ENCODE measurements around the gene ZNF316. TPM values are rescaled to one million over a fixed set of nuclear protein-coding genes. Genes with fewer than 3 reads are reported as not detected.

The ZNF316 gene
- total RNA-seq, 1 donor from 2014 or later: 59.7 TPM

DNA sequence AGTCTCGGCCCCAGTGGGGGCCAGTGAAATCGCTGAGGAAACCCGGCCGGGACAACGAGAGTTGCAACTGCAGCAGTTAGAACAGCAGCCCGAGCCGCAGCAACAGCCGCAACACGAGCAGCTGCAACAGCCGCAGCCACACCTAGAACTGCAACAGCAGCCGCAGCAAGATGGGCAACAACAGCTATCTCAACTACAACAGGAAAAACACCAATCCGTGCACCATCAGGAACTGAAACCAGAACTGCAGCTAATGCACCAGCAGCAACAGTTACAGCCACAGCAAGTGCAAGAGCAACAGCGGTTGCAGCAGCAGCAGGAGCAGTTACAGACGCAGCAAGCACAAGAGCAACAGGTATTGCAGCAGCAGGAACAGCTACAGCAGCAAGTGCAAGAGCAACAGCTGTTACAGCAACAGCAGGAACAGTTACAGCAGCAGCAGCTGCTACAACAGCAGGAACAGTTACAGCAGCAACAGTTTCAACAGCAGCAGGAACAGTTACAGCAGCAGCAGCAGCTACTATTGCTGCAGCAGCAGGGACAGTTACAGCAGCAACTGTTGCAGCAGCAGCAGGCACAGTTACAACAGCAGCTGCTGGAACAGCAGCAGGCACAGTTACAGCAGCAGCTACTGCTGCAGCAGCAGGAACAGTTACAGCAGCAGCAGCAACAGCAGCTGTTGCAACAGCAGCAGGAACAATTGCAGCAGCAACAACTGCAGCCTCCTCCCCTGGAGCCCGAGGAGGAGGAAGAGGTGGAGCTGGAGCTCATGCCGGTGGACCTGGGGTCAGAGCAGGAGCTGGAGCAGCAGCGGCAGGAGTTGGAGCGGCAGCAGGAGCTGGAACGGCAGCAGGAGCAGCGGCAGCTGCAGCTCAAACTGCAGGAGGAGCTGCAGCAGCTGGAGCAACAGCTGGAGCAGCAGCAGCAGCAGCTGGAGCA lies 15.7 kb upstream of the ZNF316 start:
- Mint-ChIP-seq H3K27me3 (no peaks in the 10 kb centered on the region), H3K27ac (no peak overlapping the region), H3K36me3 (ENCODE audit: insufficient read depth) (peaks cover 11% of the 10 kb centered on the region), H3K4me1 (ENCODE audit: low read depth) (no peaks in the 10 kb centered on the region), H3K4me3 (ENCODE audit: low read depth) (no peak overlapping the region), H3K9me3 (ENCODE audit: low read depth) (no peaks in the 10 kb centered on the region)
- DNase-seq (ENCODE audit: low spot score, unreplicated experiment): no peak
- TF ChIP-seq, protein P1, sequence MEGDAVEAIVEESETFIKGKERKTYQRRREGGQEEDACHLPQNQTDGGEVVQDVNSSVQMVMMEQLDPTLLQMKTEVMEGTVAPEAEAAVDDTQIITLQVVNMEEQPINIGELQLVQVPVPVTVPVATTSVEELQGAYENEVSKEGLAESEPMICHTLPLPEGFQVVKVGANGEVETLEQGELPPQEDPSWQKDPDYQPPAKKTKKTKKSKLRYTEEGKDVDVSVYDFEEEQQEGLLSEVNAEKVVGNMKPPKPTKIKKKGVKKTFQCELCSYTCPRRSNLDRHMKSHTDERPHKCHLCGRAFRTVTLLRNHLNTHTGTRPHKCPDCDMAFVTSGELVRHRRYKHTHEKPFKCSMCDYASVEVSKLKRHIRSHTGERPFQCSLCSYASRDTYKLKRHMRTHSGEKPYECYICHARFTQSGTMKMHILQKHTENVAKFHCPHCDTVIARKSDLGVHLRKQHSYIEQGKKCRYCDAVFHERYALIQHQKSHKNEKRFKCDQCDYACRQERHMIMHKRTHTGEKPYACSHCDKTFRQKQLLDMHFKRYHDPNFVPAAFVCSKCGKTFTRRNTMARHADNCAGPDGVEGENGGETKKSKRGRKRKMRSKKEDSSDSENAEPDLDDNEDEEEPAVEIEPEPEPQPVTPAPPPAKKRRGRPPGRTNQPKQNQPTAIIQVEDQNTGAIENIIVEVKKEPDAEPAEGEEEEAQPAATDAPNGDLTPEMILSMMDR (IDR thresholded peaks at IDR 0.05; ENCODE audit: unreplicated experiment): no peak

DNA sequence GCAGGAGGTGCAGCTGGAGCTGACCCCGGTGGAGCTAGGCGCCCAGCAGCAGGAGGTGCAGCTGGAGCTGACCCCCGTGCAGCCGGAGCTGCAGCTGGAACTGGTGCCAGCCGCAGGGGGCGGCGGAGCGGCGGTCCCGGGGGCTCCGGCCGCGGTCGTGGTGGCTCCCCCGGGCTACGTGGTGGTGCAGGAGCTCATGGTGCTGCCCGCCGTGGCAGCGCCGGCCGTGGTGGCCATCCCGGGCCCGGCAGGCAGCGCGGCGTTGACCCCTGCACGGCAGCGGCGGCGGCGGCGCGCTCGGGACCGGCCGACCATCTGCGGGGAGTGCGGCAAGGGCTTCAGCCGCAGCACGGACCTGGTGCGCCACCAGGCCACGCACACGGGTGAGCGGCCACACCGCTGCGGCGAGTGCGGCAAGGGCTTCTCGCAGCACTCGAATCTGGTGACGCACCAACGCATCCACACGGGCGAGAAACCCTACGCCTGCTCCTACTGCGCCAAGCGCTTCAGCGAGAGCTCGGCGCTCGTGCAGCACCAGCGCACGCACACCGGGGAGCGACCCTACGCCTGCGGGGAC lies 14.9 kb upstream of the ZNF316 start:
- TF ChIP-seq, protein P1 (IDR thresholded peaks at IDR 0.05; ENCODE audit: unreplicated experiment): no peak

DNA sequence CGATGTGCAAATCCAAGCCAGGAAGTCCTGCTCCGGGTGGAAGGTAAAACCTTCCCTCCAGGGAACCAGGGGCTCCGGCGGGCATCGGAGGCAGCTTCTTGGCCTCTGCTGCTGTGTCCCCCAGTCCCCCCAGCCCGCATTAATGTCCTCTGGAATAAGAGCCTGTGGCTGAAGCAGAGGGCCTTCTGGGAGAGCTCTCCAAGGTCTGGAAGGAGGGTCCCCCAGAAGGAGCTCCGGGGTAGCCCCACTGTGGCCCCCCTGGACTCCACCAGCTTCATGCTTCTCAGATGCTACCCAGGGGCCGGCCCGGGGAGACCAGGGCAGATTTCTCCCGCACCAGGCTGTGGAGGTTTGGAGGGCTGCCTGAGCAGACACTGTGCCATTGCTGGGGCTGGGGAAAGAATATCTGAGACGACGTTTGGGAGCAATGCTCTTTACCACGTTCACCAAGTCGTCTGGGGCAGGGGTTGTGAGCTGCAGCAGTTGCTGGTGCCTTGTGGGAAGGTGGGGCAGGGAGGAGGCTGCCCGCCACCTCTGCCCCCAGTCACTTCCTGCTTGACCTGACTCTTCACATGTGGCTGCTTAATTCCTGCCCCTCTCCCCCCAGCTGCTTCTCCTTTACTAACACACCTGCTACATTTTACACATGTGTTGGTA lies 13.4 kb upstream of the ZNF316 start:
- Mint-ChIP-seq H3K4me1 (ENCODE audit: low read depth) (no peaks in the 10 kb centered on the region), H3K9me3 (ENCODE audit: low read depth) (no peaks in the 10 kb centered on the region)

More for the DNA sequence above, 14.9 kb upstream of the ZNF316 start:
- Mint-ChIP-seq H3K9me3 (ENCODE audit: low read depth) (no peaks in the 10 kb centered on the region), H3K4me1 (ENCODE audit: low read depth) (no peaks in the 10 kb centered on the region), H3K36me3 (ENCODE audit: insufficient read depth) (peaks cover 12% of the 10 kb centered on the region), H3K27me3 (no peaks in the 10 kb centered on the region), H3K4me3 (ENCODE audit: low read depth) (no peak overlapping the region), H3K27ac (no peak overlapping the region)
- DNase-seq (ENCODE audit: low spot score, unreplicated experiment): no peak

DNA sequence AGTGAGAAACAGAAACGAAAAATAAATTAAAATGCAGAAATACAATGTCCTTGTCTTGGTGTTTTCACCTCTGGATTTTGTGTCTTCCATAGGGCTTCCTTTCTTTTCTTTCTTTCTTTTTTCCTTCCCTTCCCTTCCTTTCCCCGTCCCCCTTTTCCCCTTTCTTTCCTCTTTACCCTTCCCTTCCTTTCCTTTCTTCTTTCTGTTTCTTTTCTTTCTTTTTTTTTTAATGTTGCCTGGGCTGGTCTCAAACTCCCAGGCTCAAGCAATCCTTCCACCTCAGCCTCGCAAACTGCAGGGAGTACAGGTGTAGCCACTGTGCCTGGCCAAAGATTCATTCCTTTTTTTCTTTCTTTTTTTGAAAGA lies 12.9 kb upstream of the ZNF316 start:
- Mint-ChIP-seq H3K27ac (no peak overlapping the region), H3K36me3 (ENCODE audit: insufficient read depth) (peaks cover 12% of the 10 kb centered on the region), H3K27me3 (no peaks in the 10 kb centered on the region), H3K4me3 (ENCODE audit: low read depth) (no peak overlapping the region), H3K9me3 (ENCODE audit: low read depth) (no peaks in the 10 kb centered on the region), H3K4me1 (ENCODE audit: low read depth) (no peaks in the 10 kb centered on the region)
- no peak for DNase-seq (ENCODE audit: low spot score, unreplicated experiment)
- TF ChIP-seq, protein P1 (IDR thresholded peaks at IDR 0.05; ENCODE audit: unreplicated experiment): no peak

More for the DNA sequence above, 13.4 kb upstream of the ZNF316 start:
- TF ChIP-seq, protein P1 (IDR thresholded peaks at IDR 0.05; ENCODE audit: unreplicated experiment): no peak
- peaks cover 12% of the 10 kb centered on the region for H3K36me3 Mint-ChIP-seq (ENCODE audit: insufficient read depth)
- DNase-seq (ENCODE audit: low spot score, unreplicated experiment): no peak
- H3K27ac Mint-ChIP-seq: no peak overlapping the region
- H3K27me3 Mint-ChIP-seq: no peaks in the 10 kb centered on the region
- H3K4me3 Mint-ChIP-seq (ENCODE audit: low read depth): no peak overlapping the region

DNA sequence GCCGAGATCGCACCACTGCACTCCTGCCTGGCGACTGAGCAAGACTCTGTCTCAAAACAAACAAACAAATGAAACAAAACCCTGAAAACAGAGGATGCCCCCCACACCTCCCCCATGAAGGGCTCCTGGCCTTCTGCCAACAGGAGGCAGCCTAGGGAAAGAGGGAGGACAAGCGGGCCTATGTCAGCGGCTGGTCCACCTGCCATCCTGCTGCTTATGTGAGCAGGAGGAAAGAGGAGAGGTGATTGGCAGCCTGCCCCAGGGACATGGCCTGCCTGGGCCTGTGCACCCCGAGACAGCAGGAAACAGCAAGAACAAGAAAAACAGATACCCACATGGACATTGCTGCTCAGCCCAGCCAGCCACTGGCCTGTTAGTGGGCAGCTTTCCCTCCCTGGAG lies 9.1 kb upstream of the ZNF316 start:
- Mint-ChIP-seq H3K36me3 (ENCODE audit: insufficient read depth) (peaks cover 3% of the 10 kb centered on the region), H3K4me3 (ENCODE audit: low read depth) (no peak overlapping the region), H3K9me3 (ENCODE audit: low read depth) (no peaks in the 10 kb centered on the region), H3K27me3 (no peaks in the 10 kb centered on the region), H3K27ac (no peak overlapping the region), H3K4me1 (ENCODE audit: low read depth) (peaks cover 2% of the 10 kb centered on the region)
- TF ChIP-seq, protein P1 (IDR thresholded peaks at IDR 0.05; ENCODE audit: unreplicated experiment): no peak
- DNase-seq (ENCODE audit: low spot score, unreplicated experiment): no peak
